ENCODE measurements around the gene BCL2L13.

- TF ChIP-seq, protein P1, sequence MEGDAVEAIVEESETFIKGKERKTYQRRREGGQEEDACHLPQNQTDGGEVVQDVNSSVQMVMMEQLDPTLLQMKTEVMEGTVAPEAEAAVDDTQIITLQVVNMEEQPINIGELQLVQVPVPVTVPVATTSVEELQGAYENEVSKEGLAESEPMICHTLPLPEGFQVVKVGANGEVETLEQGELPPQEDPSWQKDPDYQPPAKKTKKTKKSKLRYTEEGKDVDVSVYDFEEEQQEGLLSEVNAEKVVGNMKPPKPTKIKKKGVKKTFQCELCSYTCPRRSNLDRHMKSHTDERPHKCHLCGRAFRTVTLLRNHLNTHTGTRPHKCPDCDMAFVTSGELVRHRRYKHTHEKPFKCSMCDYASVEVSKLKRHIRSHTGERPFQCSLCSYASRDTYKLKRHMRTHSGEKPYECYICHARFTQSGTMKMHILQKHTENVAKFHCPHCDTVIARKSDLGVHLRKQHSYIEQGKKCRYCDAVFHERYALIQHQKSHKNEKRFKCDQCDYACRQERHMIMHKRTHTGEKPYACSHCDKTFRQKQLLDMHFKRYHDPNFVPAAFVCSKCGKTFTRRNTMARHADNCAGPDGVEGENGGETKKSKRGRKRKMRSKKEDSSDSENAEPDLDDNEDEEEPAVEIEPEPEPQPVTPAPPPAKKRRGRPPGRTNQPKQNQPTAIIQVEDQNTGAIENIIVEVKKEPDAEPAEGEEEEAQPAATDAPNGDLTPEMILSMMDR (IDR thresholded peaks at IDR 0.05) = no peak
- TF ChIP-seq POLR2A (IDR thresholded peaks at IDR 0.05) = no peak
Measured at GRCh38 chr22:17633998-17634323, 4.6 kb upstream of the BCL2L13 start.

All from uterus (tissue), 2 donors.